Left lung (tissue), 10 donors: ENCODE results near the gene GINS2. TPM values are rescaled to one million over a fixed set of nuclear protein-coding genes. Genes with fewer than 3 reads are reported as not detected.

Experiments used
- ATAC-seq: fragments of 200-7000 bp; cut with Tn5 transposase; one replicate; pipeline ENCODE4 v1.9.1; 2020; ENCODE audit warnings: moderate library complexity
- DNase-seq, 4 donors: peaks; one replicate each; pipeline ENCODE4 v3.0.0-alpha.2; 2013 to 2020
- H3K27ac ChIP-seq, 2 donors: fragments of 200-600 bp; sonication (generic) in 1 of 2; one replicate each; pipeline versions ENCODE4 v1.5.0 to v1.8.0; 2020 to 2021
- H3K27me3 ChIP-seq, 2 donors: fragments of 200-600 bp; sonication (generic) in 1 of 2; one replicate each; pipeline versions ENCODE4 v1.5.0 to v1.8.0; 2020 to 2021
- H3K36me3 ChIP-seq, 2 donors: fragments of 200-600 bp; sonication (generic) in 1 of 2; one replicate each; pipeline versions ENCODE4 v1.5.0 to v1.8.0; 2020 to 2021
- H3K4me1 ChIP-seq, 2 donors: fragments of 200-600 bp; one replicate each; pipeline ENCODE4 v1.8.0; 2021
- H3K4me3 ChIP-seq, 2 donors: fragments of 200-600 bp; sonication (generic) in 1 of 2; one replicate each; pipeline versions ENCODE4 v1.5.0 to v1.8.0; 2020 to 2021; ENCODE audit warnings: mild to moderate bottlenecking in 1 of 2
- H3K9me3 ChIP-seq, 2 donors: fragments of 200-600 bp; sonication (generic) in 1 of 2; one replicate each; pipeline versions ENCODE4 v1.5.0 to v1.8.0; 2020 to 2021
- CTCF ChIP-seq, 2 donors: fragments of 200-600 bp; sonication (generic) in 1 of 2; IDR thresholded peaks; one replicate each; pipeline versions ENCODE4 v1.5.0 to v1.8.0; 2021; ENCODE audit warnings: antibody characterized with exemption in 2 of 2
- intact Hi-C, 2 donors: fragments of 100-400 bp; cut with DNase I; formaldehyde crosslinking; loops; one replicate each; pipeline versions ENCODE4 v1.11.2 to v1.14.2; 2022
- polyA plus RNA-seq, 6 donors: library from polyadenylated mRNA; unstranded; fragments of 120-200 nt; gene quantifications; one replicate each; pipeline ENCODE4 v1.2.1, GENCODE V29; 2013; ENCODE audit not compliant: insufficient read length in 6 of 6
- total RNA-seq, 2 donors: library from RNA; stranded (reverse); fragmentation: NEBNext Ultra II Directional; extraction: Animal tissue kit (Norgen Biotek cat#: 25700); gene quantifications; one replicate each; pipeline ENCODE4 v1.2.1, GENCODE V29; 2021
- donor health status: DM: no; HTN: yes; CAD: no.
- donor health status: DM: no; HTN: no; CAD: no.

GINS2 gene
- total and polyA plus RNA-seq, 8 donors = 4.2 to 17.4 (median 13.8) TPM

- no peak for TF ChIP-seq CTCF (IDR thresholded peaks at IDR 0.05)
- H3K27me3 ChIP-seq = no peaks in the 10 kb centered on the region
- peaks cover 0 to 74% of the 10 kb centered on the region in 2 donors for H3K36me3 ChIP-seq
- no peak overlapping the region for H3K27ac ChIP-seq
- peaks cover 5 to 29% of the 10 kb centered on the region in 2 donors for H3K4me1 ChIP-seq
- intact Hi-C loops = no loop called here
- peak in 3 of 4 donors; percentile 62 to 81 (median 75) for DNase-seq
- no peaks in the 10 kb centered on the region for H3K9me3 ChIP-seq
- ATAC-seq = peak; percentile 39
- no peak overlapping the region for H3K4me3 ChIP-seq
Observed at GRCh38 chr16:85652431-85653221, 36.1 kb downstream of the GINS2 start.

GRCh38 chr16:85651629-85652430, 36.9 kb downstream of the GINS2 start:
- H3K27ac ChIP-seq = no peak overlapping the region
- DNase-seq = peak in 2 of 4 donors; percentile 38 to 67
- peak; percentile 2 for ATAC-seq
- peaks cover 0 to 74% of the 10 kb centered on the region in 2 donors for H3K36me3 ChIP-seq
- H3K27me3 ChIP-seq = no peaks in the 10 kb centered on the region
- H3K9me3 ChIP-seq = no peaks in the 10 kb centered on the region
- no peak for TF ChIP-seq CTCF (IDR thresholded peaks at IDR 0.05)
- H3K4me1 ChIP-seq = peaks cover 5 to 29% of the 10 kb centered on the region in 2 donors
- intact Hi-C loops = no loop called here
- H3K4me3 ChIP-seq = no peak overlapping the region

- H3K27ac ChIP-seq = no peak overlapping the region
- intact Hi-C loops = no loop called here
- H3K27me3 ChIP-seq = no peaks in the 10 kb centered on the region
- DNase-seq (peak in 1 of 4 donors; percentile 82), ATAC-seq (no peak)
- H3K36me3 ChIP-seq = peaks cover 0 to 74% of the 10 kb centered on the region in 2 donors
- H3K4me1 ChIP-seq = peaks cover 5 to 29% of the 10 kb centered on the region in 2 donors
- no peak overlapping the region for H3K4me3 ChIP-seq
- H3K9me3 ChIP-seq = no peaks in the 10 kb centered on the region
- TF ChIP-seq CTCF (IDR thresholded peaks at IDR 0.05) = no peak
Observed at GRCh38 chr16:85650844-85651628, 37.7 kb downstream of the GINS2 start.

- intact Hi-C loops = no loop called here
- Histone ChIP-seq H3K27me3 (no peaks in the 10 kb centered on the region), H3K4me1 (peaks cover 7 to 32% of the 10 kb centered on the region in 2 donors), H3K4me3 (no peak overlapping the region), H3K27ac (no peak overlapping the region), H3K9me3 (no peaks in the 10 kb centered on the region), H3K36me3 (peaks cover 0 to 66% of the 10 kb centered on the region in 2 donors)
- no peak for TF ChIP-seq CTCF (IDR thresholded peaks at IDR 0.05)
- no peak for ATAC-seq
- peak in 1 of 4 donors; percentile 62 for DNase-seq
Observed at GRCh38 chr16:85650135-85650843, 38.5 kb downstream of the GINS2 start.
